ENCODE data around the gene RPN1.
"Not testable (repeated sequence)": the region's sequence is repeated elsewhere in the genome, so short reads cannot be mapped to it uniquely, and the experiment has no call there.

The RPN1 gene

DNA sequence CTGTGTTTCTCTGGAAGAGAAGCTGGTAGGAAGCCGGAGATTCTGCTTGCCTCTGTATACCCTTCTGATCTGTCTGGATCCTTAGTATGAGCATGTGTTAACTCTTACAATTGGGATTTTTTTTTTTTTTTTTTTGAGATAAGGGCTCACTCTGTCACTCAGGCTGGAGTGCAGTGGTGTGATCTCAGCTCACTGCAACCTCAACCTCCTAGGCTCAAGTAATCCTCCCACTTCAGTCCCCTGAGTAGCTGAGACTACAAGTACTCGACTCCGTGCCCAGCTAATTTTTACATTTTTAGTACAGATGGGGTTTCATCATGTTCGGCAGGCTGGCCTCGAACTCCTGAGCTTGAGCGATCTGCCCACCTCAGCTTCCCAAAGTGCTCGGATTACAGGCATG is 44.5 kb downstream of the RPN1 start:
- Histone ChIP-seq H3K36me3 (ENCODE audit: control insufficient read depth, insufficient read depth, low read length) (no peaks in the 10 kb centered on the region), H3K27me3 (ENCODE audit: control insufficient read depth, insufficient read depth, low read length) (no peaks in the 10 kb centered on the region), H3K4me3 (ENCODE audit: low read depth, low read length) (no peak overlapping the region), H3K27ac (ENCODE audit: low read depth, low read length) (no peak overlapping the region), H3K9ac (ENCODE audit: low read depth, low read length) (no peak overlapping the region), H3K4me1 (ENCODE audit: control insufficient read depth, insufficient read depth, low read length) (no peaks in the 10 kb centered on the region), H3K9me3 (ENCODE audit: control insufficient read depth, insufficient read depth, low read length) (no peaks in the 10 kb centered on the region)

DNA sequence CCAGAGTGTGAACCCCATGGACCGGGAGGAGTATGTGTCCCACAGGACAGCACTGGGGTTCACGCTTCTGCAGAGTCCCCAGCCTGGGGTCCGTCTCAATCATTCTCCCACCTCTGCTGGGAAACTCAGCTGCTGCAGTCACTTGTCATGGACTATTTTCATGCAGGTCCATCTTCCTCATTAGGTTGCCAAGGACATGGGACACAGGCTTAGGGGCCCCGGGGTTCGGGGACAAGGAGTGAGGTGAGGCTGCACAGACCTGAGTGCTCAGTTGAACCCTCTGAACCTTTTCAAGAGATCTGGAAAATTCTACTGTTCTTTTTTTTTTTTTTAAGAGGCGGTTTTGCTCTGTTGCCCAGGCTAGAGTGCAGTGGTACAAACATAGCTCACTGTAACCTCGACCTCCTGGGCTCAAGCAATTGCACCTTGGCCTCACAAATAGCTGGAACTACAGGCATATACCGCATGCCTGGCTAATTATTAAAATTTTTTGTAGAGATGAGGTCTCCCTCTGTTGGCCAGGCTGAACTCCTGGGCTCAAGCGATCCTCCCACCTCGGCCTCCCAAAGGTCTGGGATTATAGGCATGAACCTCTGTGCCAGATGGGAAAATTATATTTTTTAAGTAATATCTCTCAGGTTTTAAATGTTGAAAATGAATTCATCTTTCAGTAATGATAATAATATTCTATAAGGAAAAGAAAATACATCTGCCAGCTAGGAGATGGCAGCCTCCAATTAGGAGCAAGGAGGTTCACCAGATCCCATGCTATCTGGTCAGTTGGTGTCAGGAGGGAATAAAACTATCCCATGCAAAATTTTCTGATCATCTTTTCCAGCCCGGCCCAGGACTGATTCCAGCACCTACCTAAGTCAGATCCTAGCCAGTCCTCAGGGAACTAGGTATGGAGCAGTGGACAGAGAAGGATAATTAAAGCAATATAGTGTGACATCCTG is 45.2 kb downstream of the RPN1 start:
- no peaks in the 10 kb centered on the region for H3K36me3 ChIP-seq (ENCODE audit: control insufficient read depth, insufficient read depth, low read length)
- H3K27me3 ChIP-seq (ENCODE audit: control insufficient read depth, insufficient read depth, low read length), result no peaks in the 10 kb centered on the region
- H3K9ac ChIP-seq (ENCODE audit: low read depth, low read length), result no peak overlapping the region
- H3K27ac ChIP-seq (ENCODE audit: low read depth, low read length), result no peak overlapping the region
- no peaks in the 10 kb centered on the region for H3K4me1 ChIP-seq (ENCODE audit: control insufficient read depth, insufficient read depth, low read length)
- H3K4me3 ChIP-seq (ENCODE audit: low read depth, low read length), result no peak overlapping the region
- no peaks in the 10 kb centered on the region for H3K9me3 ChIP-seq (ENCODE audit: control insufficient read depth, insufficient read depth, low read length)

DNA sequence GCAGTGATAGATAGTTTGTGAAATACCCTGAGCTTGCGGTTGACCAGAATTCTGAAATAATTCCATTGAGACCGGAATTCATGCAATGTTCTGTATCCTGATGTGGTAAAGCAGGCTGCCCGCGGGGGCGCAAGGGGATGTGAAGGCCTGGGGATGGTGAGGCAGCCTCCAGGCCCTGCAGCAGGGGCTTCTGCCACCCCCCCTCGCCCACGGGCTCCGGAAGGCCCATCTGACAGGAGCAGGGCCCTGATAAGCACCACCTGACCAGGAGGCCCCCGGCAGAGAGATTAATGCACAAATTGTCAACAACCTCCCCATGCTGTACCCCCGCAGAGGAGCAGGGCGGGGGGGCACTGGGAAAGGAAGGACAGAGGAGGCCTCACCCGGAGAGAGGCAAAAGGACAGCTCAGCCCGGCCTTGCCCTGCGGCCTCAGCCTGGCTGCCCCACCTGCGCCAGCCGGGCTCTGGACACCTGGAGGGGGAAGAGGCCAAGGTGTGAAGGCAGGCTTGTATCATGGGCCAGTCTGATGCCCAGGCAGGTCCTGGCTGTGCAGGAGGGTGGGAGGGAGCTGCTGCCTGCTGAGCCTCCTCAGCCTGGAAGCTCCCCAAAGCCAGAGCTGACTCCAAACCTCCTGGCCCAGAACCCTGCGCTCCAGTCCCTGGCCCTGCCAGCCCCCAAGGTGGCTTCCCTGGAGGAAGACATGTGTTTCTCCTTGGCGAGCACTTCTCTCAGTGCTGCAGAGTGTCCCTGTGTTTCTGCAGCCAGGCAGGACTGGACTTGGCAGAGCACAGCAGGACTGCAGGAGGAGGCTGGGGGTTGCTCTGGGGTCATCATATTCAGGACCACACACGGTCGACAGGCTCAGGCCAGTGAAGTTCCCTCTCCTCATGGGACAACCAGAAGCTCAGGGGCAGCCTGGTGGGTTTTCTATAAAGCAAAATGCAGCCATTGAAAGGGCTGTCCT is 46.5 kb downstream of the RPN1 start:
- no peak overlapping the region for H3K9ac ChIP-seq (ENCODE audit: low read depth, low read length)
- no peak overlapping the region for H3K4me3 ChIP-seq (ENCODE audit: low read depth, low read length)
- H3K4me1 ChIP-seq (ENCODE audit: control insufficient read depth, insufficient read depth, low read length), result no peaks in the 10 kb centered on the region
- H3K27ac ChIP-seq (ENCODE audit: low read depth, low read length), result no peak overlapping the region
- H3K9me3 ChIP-seq (ENCODE audit: control insufficient read depth, insufficient read depth, low read length), result no peaks in the 10 kb centered on the region
- no peaks in the 10 kb centered on the region for H3K27me3 ChIP-seq (ENCODE audit: control insufficient read depth, insufficient read depth, low read length)
- H3K36me3 ChIP-seq (ENCODE audit: control insufficient read depth, insufficient read depth, low read length), result no peaks in the 10 kb centered on the region

DNA sequence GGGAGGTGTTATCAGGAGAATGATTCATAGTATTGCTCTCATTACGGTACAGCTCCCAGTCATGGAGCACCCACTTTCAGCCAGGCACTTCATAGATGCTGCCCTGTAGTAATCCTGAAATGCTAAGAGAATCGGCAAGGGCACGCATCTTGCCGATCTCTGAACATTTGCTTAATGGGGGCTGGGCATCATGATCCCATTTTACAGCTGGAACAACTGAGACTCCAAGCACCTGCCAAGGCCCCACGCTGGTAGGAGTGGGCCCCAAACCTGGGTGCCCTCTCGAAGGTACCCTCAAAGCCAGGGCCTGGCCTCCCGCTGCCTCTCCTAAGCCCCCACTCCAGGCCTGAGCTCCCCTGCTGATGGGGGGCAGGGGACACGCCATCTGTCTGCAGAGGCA is 47.3 kb downstream of the RPN1 start:
- no peaks in the 10 kb centered on the region for H3K27me3 ChIP-seq (ENCODE audit: control insufficient read depth, insufficient read depth, low read length)
- no peak overlapping the region for H3K27ac ChIP-seq (ENCODE audit: low read depth, low read length)
- H3K4me3 ChIP-seq (ENCODE audit: low read depth, low read length), result no peak overlapping the region
- H3K36me3 ChIP-seq (ENCODE audit: control insufficient read depth, insufficient read depth, low read length), result no peaks in the 10 kb centered on the region
- no peaks in the 10 kb centered on the region for H3K9me3 ChIP-seq (ENCODE audit: control insufficient read depth, insufficient read depth, low read length)
- no peaks in the 10 kb centered on the region for H3K4me1 ChIP-seq (ENCODE audit: control insufficient read depth, insufficient read depth, low read length)
- no peak overlapping the region for H3K9ac ChIP-seq (ENCODE audit: low read depth, low read length)

DNA sequence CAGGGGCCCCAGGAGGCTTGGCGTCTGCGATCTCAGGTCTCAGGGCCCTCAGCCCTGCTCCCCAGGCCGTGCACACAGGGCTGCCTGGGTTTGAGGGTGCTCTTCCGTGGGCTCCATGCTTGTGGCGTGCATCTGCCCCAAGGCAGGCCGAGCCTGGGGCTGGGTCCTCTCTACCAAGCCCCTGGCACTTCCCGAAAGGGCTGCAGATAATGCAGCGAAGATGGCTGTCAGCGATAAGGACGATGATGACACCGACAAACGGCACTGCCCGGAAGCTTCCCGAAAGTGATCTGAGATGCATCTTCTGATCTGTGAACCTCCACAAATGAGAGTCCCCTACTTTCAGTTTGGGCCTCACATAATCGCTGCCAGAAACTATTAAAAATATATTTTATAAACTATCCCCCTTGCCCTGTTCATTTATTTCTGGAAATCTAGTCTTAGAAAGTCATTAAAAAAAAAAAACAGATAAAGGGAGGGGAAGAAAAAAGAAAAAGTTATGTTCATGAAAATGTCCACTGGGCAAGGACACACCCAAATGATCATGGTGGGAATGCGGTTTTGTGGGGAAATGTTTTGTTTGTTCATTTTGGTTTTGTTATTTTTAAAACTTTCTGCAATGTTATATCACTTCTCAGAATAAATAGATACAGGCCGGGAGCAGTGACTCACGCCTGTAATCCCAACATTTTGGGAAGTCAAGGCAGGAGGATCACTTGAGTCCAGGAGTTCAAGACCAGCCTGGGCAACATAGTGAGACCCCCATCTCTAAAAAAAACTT is 51.5 kb downstream of the RPN1 start:
- Histone ChIP-seq H3K36me3 (ENCODE audit: control insufficient read depth, insufficient read depth, low read length) (no peaks in the 10 kb centered on the region), H3K4me3 (ENCODE audit: low read depth, low read length) (no peak overlapping the region), H3K4me1 (ENCODE audit: control insufficient read depth, insufficient read depth, low read length) (no peaks in the 10 kb centered on the region), H3K9ac (ENCODE audit: low read depth, low read length) (no peak overlapping the region), H3K9me3 (ENCODE audit: control insufficient read depth, insufficient read depth, low read length) (no peaks in the 10 kb centered on the region), H3K27ac (ENCODE audit: low read depth, low read length) (no peak overlapping the region), H3K27me3 (ENCODE audit: control insufficient read depth, insufficient read depth, low read length) (no peaks in the 10 kb centered on the region)

DNA sequence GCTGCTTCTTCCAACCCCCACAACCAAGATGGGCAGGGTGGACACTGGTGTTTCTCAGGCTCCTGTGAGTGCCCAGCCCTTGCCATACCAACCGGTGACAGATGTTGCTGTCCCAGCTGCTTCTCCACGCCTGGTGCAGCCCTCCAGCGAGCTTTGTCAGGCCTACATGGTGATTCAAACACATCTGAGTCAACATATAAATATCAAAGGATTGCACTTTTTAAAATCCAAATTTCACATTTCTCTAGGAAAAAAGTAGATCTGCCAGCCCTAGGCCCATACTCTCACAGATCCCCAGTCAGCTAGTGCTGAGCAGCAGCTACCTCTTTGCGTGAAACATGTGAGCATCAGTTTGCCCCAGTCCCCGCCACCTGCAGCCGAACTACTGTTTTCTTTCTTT is 52.7 kb downstream of the RPN1 start:
- Histone ChIP-seq H3K27ac (ENCODE audit: low read depth, low read length) (no peak overlapping the region), H3K4me1 (ENCODE audit: control insufficient read depth, insufficient read depth, low read length) (peaks cover 7% of the 10 kb centered on the region; the same call in 1 of the 2 replicates), H3K9ac (ENCODE audit: low read depth, low read length) (no peak overlapping the region), H3K4me3 (ENCODE audit: low read depth, low read length) (no peak overlapping the region), H3K27me3 (ENCODE audit: control insufficient read depth, insufficient read depth, low read length) (no peaks in the 10 kb centered on the region), H3K9me3 (ENCODE audit: control insufficient read depth, insufficient read depth, low read length) (no peaks in the 10 kb centered on the region), H3K36me3 (ENCODE audit: control insufficient read depth, insufficient read depth, low read length) (no peaks in the 10 kb centered on the region)

DNA sequence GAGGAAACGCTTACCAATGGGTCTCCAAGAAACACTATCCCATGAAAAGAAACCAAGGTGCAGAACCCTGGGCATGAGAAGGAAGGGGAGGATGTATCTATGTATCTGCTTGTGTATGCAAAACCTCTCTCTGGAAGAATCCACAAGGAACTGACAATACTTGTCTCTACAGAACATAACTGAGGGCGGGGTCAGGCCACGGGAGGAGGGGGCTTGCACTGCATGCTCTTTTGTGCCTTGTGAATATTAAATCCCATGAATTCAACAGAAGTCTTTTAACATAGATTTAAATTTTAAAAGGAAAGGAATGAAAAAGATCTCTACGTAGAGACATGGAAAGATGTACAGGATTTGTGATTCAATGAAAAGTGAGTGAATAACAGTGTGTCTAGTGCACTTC is 57.8 kb downstream of the RPN1 start:
- Histone ChIP-seq H3K36me3 (ENCODE audit: control insufficient read depth, insufficient read depth, low read length) (no peaks in the 10 kb centered on the region), H3K27ac (ENCODE audit: low read depth, low read length) (no peak overlapping the region), H3K27me3 (ENCODE audit: control insufficient read depth, insufficient read depth, low read length) (no peaks in the 10 kb centered on the region), H3K9me3 (ENCODE audit: control insufficient read depth, insufficient read depth, low read length) (no peaks in the 10 kb centered on the region), H3K4me3 (ENCODE audit: low read depth, low read length) (no peak overlapping the region), H3K9ac (ENCODE audit: low read depth, low read length) (no peak overlapping the region), H3K4me1 (ENCODE audit: control insufficient read depth, insufficient read depth, low read length) (peaks cover 10% of the 10 kb centered on the region; the same call in 1 of the 2 replicates)

DNA sequence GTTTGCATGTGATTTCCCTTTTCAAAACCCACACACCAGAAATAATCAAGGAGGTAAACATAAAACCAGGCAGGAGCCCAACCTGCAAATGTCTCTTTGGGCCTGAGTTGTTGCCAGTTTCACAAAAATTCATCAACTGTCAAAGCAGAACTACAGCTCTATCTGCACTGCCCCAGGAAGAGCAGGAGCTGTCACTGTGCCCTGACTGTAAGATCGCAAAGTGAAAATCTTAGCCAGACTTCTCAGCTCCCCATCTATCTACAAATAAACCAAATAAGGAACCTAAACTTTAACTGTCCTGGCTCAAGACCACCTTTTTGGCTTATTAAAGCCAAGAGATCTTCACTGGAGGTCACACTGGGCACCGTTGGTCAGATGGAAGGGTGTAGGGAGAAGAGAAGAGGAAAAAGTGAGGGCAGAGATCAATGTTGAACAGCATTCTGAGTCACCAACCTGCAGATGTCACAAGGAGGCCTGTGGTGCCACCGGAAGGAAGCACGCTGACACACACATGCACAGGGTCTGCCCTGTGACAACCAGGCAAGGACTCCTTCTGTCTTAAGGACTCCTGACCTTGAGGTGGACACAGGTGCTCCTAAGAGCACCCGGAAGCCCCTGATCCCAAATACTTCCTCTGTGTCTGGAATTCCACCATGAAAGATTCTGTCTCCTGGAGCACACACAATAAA is 58.7 kb downstream of the RPN1 start:
- Histone ChIP-seq H3K4me3 (ENCODE audit: low read depth, low read length) (no peak overlapping the region), H3K27me3 (ENCODE audit: control insufficient read depth, insufficient read depth, low read length) (no peaks in the 10 kb centered on the region), H3K27ac (ENCODE audit: low read depth, low read length) (no peak overlapping the region)

DNA sequence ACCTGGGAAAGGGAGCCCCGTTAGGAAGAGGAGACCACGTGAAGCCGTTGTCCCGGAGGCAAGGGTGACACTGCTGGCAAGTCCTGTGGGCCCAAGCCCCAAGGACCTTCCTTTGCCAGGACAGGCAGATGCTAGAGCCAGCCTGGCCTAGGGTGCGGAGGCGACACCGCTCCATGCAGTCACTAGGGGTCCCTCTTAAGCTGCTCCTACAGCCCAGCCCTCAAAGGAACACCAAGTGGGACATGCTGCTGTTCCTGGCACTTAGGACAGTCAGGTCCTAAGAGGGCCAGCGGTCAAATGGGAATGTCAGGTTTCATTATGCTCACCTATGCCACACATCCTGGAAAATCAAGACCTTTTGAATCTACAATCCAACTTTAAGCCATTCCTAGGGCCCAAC is 59.7 kb downstream of the RPN1 start:
- Histone ChIP-seq H3K27ac (ENCODE audit: low read depth, low read length) (no peak overlapping the region), H3K36me3 (ENCODE audit: control insufficient read depth, insufficient read depth, low read length) (no peaks in the 10 kb centered on the region), H3K4me1 (ENCODE audit: control insufficient read depth, insufficient read depth, low read length) (peaks cover 10% of the 10 kb centered on the region; the same call in 1 of the 2 replicates), H3K4me3 (ENCODE audit: low read depth, low read length) (no peak overlapping the region), H3K9me3 (ENCODE audit: control insufficient read depth, insufficient read depth, low read length) (no peaks in the 10 kb centered on the region), H3K9ac (ENCODE audit: low read depth, low read length) (no peak overlapping the region), H3K27me3 (ENCODE audit: control insufficient read depth, insufficient read depth, low read length) (no peaks in the 10 kb centered on the region)

More for the DNA sequence above, 58.7 kb downstream of the RPN1 start:
- Histone ChIP-seq H3K9ac (ENCODE audit: low read depth, low read length) (no peak overlapping the region), H3K4me1 (ENCODE audit: control insufficient read depth, insufficient read depth, low read length) (peaks cover 10% of the 10 kb centered on the region; the same call in 1 of the 2 replicates), H3K36me3 (ENCODE audit: control insufficient read depth, insufficient read depth, low read length) (no peaks in the 10 kb centered on the region), H3K9me3 (ENCODE audit: control insufficient read depth, insufficient read depth, low read length) (no peaks in the 10 kb centered on the region)

DNA sequence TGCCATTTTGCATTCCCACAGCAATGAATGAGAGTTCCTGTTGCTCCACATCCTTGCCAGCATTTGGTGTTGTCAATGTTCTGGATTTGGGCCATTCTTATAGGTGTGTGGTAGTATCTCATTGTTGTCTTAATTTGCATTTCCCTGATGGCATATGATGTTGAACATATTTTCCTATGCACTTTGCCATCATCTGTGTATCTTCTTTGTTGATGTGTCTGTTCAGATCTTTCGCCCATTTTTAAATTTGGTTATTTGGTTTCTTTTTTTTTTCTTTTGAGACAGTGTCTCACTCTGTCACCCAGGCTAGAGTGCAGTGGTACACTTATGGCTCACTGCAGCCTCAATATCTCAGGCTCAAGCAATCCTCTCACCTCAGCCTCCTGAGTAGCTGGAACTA is 60.6 kb downstream of the RPN1 start:
- not testable (repeated sequence) for H3K36me3 ChIP-seq (ENCODE audit: control insufficient read depth, insufficient read depth, low read length); H3K9me3 ChIP-seq (ENCODE audit: control insufficient read depth, insufficient read depth, low read length); H3K4me3 ChIP-seq (ENCODE audit: low read depth, low read length); H3K9ac ChIP-seq (ENCODE audit: low read depth, low read length); H3K27ac ChIP-seq (ENCODE audit: low read depth, low read length); H3K27me3 ChIP-seq (ENCODE audit: control insufficient read depth, insufficient read depth, low read length)
- H3K4me1 ChIP-seq (ENCODE audit: control insufficient read depth, insufficient read depth, low read length), result peaks cover 13% of the 10 kb centered on the region; the same call in 1 of the 2 replicates
